CD4-positive, alpha-beta T cell treated with Interleukin-17A for 4 hours (primary cell): ENCODE data around the gene GPR158.

Experiments used
- DNase-seq: peaks from one replicate; pipeline ENCODE4 v3.0.0-alpha.2; 2020; ENCODE audit warnings: mixed read lengths

GPR158 gene

DNA sequence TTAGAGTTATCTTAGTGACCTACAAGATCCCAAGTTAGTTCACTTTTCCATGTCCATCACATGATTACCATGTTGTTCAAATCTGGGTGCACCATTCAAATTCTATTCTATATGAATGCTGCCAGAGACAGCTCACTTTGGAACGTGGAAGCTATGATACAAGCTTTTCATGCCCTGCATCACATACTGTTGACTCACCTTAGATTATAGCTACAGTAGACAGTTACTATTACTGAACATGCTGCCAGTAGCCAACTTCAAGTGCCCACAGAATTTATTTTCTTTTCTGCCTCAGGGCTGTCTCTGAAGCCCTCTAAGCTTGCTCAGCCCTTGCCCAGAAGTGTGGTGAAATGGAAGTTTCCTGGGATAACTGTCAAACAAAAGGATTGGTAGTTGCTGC, 231.1 kb downstream of the GPR158 start:
- no peak for DNase-seq

GRCh38 chr10:25417611-25418010, 242.8 kb downstream of the GPR158 start:
- no peak for DNase-seq

GRCh38 chr10:25425776-25426175, 251.0 kb downstream of the GPR158 start:
- no peak for DNase-seq

- DNase-seq: no peak
Observed at GRCh38 chr10:25436431-25436830, 261.6 kb downstream of the GPR158 start.

DNA sequence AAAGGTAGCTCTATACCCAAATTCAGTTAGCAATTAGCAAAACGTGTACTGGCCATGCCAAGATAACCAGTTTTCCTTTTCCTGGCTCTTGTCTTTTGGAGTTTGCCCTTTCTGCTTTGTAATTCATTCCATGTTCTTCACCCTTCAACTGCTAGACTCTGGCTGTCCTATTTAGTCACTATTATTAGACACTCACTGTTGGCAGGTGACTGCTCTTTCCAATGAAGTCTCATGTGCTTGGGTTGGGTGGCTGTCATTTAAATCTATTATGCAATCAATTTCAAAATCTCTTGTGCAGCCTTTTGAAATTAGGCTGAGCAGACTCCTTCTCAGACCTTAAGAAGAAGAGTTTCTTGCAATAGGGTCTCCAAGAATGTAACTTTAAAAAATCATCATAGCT, 266.5 kb downstream of the GPR158 start:
- DNase-seq: no peak

- DNase-seq: no peak
Observed at GRCh38 chr10:25444266-25444665, 269.5 kb downstream of the GPR158 start.

- DNase-seq: no peak
Observed at GRCh38 chr10:25451401-25451800, 276.6 kb downstream of the GPR158 start.

DNA sequence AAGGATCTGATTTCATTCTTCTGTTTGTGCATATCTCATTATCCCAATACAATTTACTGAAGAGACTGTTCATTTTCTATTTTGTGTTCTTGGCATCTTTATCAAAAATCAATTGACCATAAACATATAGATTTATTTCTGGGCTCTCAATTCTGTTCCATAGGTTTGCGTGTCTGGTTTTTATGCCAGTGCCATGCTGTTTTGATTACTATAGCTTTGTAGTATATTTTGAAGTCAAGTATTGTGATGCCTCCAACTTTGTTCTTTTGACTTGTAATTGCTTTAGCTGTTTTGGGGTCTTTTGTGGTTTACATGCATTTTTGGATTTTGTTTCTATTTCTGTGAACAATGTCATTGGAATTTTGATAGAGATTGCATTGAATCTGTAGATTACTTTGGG, 278.8 kb downstream of the GPR158 start:
- no peak for DNase-seq

GRCh38 chr10:25455980-25456567, 281.3 kb downstream of the GPR158 start:
- no peak for DNase-seq

DNA sequence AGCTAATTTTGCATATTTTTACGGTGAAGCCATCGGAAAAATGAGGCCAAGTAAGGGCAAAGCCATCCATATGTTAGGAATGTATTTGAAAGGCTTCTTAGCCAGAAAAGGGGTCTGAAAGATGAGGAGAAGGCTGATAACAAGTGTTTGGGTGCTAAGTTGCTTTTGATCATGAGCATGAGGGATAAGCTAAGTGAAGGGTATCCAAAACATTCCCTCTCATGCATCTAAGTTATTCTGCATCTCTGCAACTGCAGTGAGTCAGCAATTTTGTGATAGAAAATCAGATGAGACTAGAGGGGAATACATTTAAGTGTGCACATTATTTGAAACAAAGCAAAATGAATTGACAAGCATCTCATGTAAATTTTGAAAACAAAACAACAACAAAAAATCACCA, 282.8 kb downstream of the GPR158 start:
- no peak for DNase-seq

GRCh38 chr10:25465582-25466372, 291.0 kb downstream of the GPR158 start:
- DNase-seq: no peak

DNA sequence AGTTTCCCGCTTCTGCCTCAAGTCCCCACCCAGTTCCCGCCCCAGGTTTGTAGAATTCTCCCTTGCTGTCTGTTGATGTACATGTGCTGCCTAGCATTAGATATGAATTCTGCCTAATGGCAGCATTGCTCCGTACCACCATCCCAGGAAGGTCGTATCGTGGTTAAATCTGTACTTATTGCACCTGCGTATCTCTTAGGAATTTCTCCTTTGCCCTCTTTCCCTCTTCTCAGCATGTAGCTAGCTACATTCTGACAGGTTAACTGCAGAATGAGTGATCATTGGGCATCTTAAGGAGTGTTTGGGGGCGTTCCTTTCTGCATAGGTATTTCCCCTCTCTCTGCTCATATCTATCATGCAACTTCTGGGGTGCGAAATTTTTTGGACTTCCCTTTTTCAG, 293.1 kb downstream of the GPR158 start:
- DNase-seq: no peak

GRCh38 chr10:25481467-25481866, 306.7 kb downstream of the GPR158 start:
- no peak for DNase-seq

DNA sequence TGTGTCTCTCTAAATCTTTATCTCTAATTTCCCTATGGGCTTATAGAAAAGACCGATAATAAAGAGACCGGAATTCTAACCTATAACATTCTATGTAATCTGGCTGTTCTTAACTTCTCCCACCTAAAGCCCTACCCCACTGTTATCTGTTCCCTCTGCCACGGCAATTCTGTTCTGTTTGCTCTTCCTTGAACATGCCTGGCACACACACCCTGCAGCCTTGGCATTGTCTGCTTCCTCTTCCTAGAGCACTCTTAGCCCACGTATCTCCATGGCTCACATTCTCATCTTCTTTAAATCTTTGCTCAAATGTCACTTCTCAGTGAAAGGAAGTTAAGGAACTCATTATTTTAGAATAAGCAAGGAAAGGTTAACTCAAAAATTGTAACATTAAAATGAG, 309.2 kb downstream of the GPR158 start:
- no peak for DNase-seq

- DNase-seq: no peak
Observed at GRCh38 chr10:25487266-25487665, 312.5 kb downstream of the GPR158 start.

DNA sequence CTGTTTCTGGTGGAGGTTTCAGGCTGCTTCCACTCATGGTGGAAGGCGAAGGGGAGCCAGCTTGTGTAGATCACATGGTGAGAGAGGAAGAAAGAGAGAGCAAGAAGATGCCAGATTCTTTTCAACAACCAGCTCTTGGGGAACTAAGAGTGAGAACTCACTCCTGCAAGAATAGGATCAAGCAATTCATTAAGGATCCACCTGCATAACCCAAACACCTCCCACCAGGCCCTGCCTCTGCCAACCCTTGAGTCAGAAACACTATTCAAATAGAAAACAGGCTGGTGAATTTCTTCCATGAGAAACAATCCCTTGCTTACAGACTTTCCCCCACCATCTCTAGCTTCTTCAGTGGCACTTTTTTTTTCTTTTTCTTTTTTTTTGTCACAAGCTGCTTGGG, 317.2 kb downstream of the GPR158 start:
- no peak for DNase-seq

GRCh38 chr10:25492680-25493079, 317.9 kb downstream of the GPR158 start:
- no peak for DNase-seq

DNA sequence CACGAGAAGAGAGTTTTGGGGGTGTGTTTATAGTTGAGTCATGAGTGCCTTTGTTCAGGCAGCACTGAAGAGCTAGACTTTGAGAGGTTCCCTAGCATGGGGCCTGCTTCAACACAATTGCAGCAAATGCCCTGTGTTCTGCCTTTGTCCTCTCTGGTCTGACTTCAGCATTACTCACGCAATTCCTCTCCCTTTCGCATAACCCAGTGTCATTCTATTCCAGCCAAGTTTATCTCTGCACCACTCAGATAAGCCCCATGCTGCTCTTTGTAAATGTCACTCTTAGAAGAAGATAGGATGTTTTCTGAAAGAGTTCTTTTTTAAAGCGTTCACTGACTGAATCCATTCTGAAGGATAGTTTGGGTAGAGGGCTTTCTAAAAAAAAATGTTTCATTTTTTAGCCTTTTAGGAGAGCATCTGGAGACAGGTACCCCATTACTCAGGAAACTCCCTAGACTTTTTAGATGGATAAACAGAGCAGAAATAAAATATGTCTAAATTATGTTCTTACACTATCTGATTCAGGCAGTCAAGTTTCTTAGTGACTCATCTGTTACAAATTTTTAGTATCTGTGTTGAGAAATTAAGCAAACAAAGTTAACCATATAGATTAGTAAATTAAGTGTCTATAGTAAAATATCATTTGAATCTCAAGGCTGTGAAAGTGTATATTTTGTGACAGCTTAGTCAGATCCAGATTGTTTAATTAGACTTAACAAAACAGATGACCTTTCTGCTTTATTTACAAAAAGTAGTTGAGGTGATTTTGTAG, 318.5 kb downstream of the GPR158 start:
- DNase-seq: no peak

DNA sequence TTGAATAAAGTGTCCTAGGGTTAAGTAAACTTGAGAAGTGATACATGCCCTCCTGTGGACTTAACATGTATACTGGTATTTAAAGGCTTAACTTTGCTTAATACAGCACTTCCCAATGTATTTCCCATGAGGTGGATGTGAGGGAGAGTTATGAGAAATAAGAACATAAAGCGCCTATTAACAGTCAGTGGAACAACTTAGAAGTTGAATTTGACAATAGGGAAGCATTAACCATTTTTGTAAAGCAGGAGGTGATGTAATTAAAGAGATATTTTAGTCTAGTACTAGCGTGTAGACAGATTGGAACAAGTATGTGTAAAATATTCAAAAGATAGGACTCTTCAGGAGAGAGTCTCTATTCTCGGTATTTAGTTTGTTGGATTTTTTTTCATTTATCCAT, 322.4 kb downstream of the GPR158 start:
- DNase-seq: no peak

GRCh38 chr10:25498645-25499044, 323.8 kb downstream of the GPR158 start:
- no peak for DNase-seq

- DNase-seq: no peak
Observed at GRCh38 chr10:25501912-25502311, 327.1 kb downstream of the GPR158 start.

DNA sequence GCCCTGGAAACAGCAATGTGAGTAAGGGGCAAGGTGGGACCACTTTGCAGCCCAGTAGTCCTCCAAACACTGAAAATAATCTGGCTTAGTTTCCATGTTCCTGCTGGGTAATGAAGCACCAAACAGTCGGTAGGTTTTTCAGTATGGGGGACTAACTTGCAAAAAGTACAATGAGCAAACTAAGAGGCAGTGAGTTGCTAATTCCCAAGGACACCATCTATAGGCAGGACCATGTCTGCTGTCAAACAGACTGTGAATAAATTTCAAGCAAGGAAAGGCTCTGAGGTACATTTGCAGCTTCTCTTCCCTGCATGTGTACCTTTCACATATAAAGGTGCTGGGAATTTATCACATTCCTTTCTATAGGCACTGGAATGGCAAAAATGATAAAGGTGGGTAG, 327.7 kb downstream of the GPR158 start:
- DNase-seq: no peak

DNA sequence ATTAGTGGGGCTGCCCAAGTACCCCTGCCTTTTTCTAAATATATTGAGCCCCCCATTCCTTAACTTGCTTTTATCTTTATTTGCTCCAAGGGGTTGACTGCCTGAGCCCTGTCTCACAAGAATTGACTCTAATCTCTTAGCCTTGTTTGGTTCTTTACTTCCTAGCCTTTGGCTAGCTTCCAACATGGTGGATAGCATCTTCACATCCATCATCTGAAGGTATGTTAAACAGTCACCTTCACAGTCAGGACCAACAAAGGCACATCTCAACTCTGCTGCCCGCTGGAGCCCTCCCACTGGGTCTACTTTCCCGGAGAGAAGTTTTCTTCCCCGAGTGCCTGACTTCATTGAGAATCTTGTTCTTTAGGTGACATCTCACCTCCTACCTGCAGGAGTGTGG, 329.5 kb downstream of the GPR158 start:
- DNase-seq: no peak

GRCh38 chr10:25504838-25505237, 330.0 kb downstream of the GPR158 start:
- no peak for DNase-seq
